HepG2 (cell line): ENCODE data around the gene SLC39A1. TPM values are rescaled to one million over a fixed set of nuclear protein-coding genes. Genes with fewer than 3 reads are reported as not detected.

ENCODE experiments used
- HOXA3 ChIP-seq: sonication (generic); formaldehyde crosslinking; IDR thresholded peaks from 2 replicates; pipeline ENCODE4 v1.5.0; 2020; ENCODE audit warnings: missing genetic modification reagents
- KDM2A ChIP-seq: sonication (generic); formaldehyde crosslinking; IDR thresholded peaks from 2 replicates; pipeline ENCODE4 v1.4.0; 2020; ENCODE audit warnings: low read depth, missing genetic modification reagents, borderline replicate concordance
- KDM5A ChIP-seq: fragments of 200-600 bp; sonication (generic); IDR thresholded peaks from 2 replicates; pipeline ENCODE4 v1.7.0; 2018; ENCODE audit warnings: antibody characterized with exemption, mild to moderate bottlenecking, low read length, borderline replicate concordance
- NONO ChIP-seq, 2 experiments: fragments of 450-650 bp in 1 of 2; sonication (generic) in 1 of 2; formaldehyde crosslinking in 1 of 2; IDR thresholded peaks in 1 of 2; conservative IDR thresholded peaks in 1 of 2; 2 replicates each; pipeline versions ENCODE4 v1.6.1 to v1.8.0; 2017 to 2022; ENCODE audit warnings: mild to moderate bottlenecking in 1 of 2, missing genetic modification reagents in 1 of 2, moderate library complexity in 1 of 2
- PHF8 ChIP-seq: sonication (generic); formaldehyde crosslinking; IDR thresholded peaks from 2 replicates; pipeline ENCODE4 v1.5.0; 2020; ENCODE audit warnings: missing genetic modification reagents
- SPEN ChIP-seq: sonication (generic); formaldehyde crosslinking; IDR thresholded peaks from 2 replicates; pipeline ENCODE4 v1.5.1; 2020; ENCODE audit warnings: low read depth, mild to moderate bottlenecking, missing genetic modification reagents
- ZNF552 ChIP-seq: sonication (generic); formaldehyde crosslinking; IDR thresholded peaks from 2 replicates; pipeline ENCODE4 v1.9.0; 2022; ENCODE audit warnings: missing genetic modification reagents, mild to moderate bottlenecking, borderline replicate concordance
- polyA plus RNA-seq, 8 experiments: library from polyadenylated mRNA; depleted of rRNA in 3 of 8; stranded (reverse) in 7 of 8; unstranded in 1 of 8; fragments of >200 nt; fragmentation: Illumina TruSeq in 4 of 8; extraction: Trizol in 4 of 8; gene quantifications; 2 replicates each; pipeline versions ENCODE4 v1.2.1 to v1.2.3, GENCODE V29; 2011 to 2016; ENCODE audit warnings: low read depth in 4 of 8, missing spikeins in 1 of 8, mixed read lengths in 1 of 8; ENCODE audit not compliant: insufficient read depth in 1 of 8
- total RNA-seq, 5 experiments: library from RNA; depleted of rRNA; stranded (reverse); fragments of >200 nt; fragmentation: Illumina TruSeq; extraction: Trizol; gene quantifications; 2 replicates each; pipeline ENCODE4 v1.2.3, GENCODE V29; 2016; ENCODE audit warnings: low read depth in 1 of 5
- TF ChIP-seq, protein P1 (sequence below): sonication (generic); formaldehyde crosslinking; IDR thresholded peaks from 2 replicates; pipeline ENCODE4 v1.4.0; 2020; ENCODE audit warnings: missing genetic modification reagents
- TF ChIP-seq, protein P2 (sequence below): sonication (generic); formaldehyde crosslinking; IDR thresholded peaks from 2 replicates; pipeline ENCODE4 v1.8.0; 2023; ENCODE audit warnings: mild to moderate bottlenecking, missing genetic modification reagents
- TF ChIP-seq, protein P3 (sequence below): sonication (generic); formaldehyde crosslinking; IDR thresholded peaks from 2 replicates; pipeline ENCODE4 v1.8.0; 2022; ENCODE audit warnings: missing genetic modification reagents, mild to moderate bottlenecking, moderate library complexity, borderline replicate concordance
- TF ChIP-seq, protein P4 (sequence below): conservative IDR thresholded peaks from 2 replicates; pipeline ENCODE4 v1.6.1; 2018; ENCODE audit warnings: missing genetic modification reagents
- TF ChIP-seq, protein P5 (sequence below): sonication (generic); formaldehyde crosslinking; IDR thresholded peaks from 2 replicates; pipeline ENCODE4 v1.4.0; 2020; ENCODE audit warnings: missing genetic modification reagents

Gene SLC39A1
- total and polyA plus RNA-seq, 2 of the 13 experiments (the other 11 are each of a cell fraction or from before 2014, with no cell fraction given) = 71.2 to 78.4 TPM

DNA sequence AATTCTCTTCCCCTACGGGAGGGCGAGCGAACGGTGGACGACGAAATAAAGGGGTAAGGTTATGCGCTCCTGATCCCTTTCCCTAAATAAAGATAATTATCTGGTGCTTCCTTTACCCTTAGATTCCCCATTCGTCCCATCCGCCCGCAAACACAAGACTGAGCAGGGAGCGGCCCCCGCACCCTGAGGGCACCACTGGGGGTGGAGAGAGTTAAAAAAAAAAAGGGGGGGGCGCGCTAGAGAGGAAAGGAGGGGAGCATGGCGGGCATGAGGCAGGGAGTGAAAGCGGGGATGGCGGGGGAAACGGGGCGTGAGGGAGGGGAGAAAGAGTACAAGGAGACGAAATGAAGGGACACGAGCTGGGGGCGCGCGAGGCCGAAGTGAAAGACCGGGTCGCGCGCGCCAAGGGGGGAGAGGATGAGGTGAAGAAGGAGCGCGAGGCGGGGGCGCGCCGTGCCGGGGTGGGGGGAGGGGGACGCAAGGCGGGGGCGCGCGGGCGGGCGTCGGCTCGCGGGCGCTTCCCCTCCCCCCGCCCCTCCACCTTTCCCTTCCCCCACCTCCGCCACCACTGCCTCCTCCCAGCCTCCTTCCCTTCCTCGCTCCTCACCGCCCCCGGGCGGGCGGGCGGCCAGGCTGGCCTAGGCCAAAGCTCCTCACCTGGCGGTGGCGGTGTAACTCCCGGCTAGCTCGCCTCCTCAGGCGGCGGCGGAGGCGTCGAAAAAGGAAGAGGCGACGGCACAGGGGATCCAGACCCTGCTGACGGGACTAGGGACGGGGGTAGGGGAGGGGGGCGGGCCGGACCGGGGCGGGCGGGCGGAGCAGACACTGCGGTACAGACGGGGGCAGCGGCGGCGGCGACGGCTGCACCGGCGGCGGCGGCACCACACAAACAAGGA, 41.0 kb downstream of the SLC39A1 start (continued):
- TF ChIP-seq, protein P1, sequence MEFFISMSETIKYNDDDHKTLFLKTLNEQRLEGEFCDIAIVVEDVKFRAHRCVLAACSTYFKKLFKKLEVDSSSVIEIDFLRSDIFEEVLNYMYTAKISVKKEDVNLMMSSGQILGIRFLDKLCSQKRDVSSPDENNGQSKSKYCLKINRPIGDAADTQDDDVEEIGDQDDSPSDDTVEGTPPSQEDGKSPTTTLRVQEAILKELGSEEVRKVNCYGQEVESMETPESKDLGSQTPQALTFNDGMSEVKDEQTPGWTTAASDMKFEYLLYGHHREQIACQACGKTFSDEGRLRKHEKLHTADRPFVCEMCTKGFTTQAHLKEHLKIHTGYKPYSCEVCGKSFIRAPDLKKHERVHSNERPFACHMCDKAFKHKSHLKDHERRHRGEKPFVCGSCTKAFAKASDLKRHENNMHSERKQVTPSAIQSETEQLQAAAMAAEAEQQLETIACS = peak; percentile 65
- TF ChIP-seq SPEN (no peak), HOXA3 (CRISPR knock-in tag) (0 out of 2 replicates have a peak, but pooled peaks have one; percentile 14), NONO (IDR thresholded peaks at IDR 0.05) (no peak), NONO (CRISPR knock-in tag; conservative IDR thresholded peaks at IDR 0.05) (0 out of 2 replicates have a peak, but pooled peaks have one; percentile 24), KDM5A (peak; percentile 71; the same call in 1 of the 2 replicates), KDM2A (CRISPR knock-in tag) (peak; percentile 32; the same call in 1 of the 2 replicates), PHF8 (CRISPR knock-in tag) (peak; percentile 60; the same call in 1 of the 2 replicates), ZNF552 (CRISPR knock-in tag) (no peak)
- TF ChIP-seq, protein P2, sequence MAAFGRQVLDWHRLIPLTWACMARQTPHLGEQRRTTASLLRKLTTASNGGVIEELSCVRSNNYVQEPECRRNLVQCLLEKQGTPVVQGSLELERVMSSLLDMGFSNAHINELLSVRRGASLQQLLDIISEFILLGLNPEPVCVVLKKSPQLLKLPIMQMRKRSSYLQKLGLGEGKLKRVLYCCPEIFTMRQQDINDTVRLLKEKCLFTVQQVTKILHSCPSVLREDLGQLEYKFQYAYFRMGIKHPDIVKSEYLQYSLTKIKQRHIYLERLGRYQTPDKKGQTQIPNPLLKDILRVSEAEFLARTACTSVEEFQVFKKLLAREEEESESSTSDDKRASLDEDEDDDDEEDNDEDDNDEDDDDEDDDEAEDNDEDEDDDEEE (CRISPR knock-in tag) = no peak
- TF ChIP-seq, protein P3, sequence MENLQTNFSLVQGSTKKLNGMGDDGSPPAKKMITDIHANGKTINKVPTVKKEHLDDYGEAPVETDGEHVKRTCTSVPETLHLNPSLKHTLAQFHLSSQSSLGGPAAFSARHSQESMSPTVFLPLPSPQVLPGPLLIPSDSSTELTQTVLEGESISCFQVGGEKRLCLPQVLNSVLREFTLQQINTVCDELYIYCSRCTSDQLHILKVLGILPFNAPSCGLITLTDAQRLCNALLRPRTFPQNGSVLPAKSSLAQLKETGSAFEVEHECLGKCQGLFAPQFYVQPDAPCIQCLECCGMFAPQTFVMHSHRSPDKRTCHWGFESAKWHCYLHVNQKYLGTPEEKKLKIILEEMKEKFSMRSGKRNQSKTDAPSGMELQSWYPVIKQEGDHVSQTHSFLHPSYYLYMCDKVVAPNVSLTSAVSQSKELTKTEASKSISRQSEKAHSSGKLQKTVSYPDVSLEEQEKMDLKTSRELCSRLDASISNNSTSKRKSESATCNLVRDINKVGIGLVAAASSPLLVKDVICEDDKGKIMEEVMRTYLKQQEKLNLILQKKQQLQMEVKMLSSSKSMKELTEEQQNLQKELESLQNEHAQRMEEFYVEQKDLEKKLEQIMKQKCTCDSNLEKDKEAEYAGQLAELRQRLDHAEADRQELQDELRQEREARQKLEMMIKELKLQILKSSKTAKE (CRISPR knock-in tag) = no peak
- TF ChIP-seq, protein P4, sequence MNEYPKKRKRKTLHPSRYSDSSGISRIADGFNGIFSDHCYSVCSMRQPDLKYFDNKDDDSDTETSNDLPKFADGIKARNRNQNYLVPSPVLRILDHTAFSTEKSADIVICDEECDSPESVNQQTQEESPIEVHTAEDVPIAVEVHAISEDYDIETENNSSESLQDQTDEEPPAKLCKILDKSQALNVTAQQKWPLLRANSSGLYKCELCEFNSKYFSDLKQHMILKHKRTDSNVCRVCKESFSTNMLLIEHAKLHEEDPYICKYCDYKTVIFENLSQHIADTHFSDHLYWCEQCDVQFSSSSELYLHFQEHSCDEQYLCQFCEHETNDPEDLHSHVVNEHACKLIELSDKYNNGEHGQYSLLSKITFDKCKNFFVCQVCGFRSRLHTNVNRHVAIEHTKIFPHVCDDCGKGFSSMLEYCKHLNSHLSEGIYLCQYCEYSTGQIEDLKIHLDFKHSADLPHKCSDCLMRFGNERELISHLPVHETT (CRISPR knock-in tag) = 0 out of 2 replicates have a peak, but pooled peaks have one; percentile 24
- TF ChIP-seq, protein P5, sequence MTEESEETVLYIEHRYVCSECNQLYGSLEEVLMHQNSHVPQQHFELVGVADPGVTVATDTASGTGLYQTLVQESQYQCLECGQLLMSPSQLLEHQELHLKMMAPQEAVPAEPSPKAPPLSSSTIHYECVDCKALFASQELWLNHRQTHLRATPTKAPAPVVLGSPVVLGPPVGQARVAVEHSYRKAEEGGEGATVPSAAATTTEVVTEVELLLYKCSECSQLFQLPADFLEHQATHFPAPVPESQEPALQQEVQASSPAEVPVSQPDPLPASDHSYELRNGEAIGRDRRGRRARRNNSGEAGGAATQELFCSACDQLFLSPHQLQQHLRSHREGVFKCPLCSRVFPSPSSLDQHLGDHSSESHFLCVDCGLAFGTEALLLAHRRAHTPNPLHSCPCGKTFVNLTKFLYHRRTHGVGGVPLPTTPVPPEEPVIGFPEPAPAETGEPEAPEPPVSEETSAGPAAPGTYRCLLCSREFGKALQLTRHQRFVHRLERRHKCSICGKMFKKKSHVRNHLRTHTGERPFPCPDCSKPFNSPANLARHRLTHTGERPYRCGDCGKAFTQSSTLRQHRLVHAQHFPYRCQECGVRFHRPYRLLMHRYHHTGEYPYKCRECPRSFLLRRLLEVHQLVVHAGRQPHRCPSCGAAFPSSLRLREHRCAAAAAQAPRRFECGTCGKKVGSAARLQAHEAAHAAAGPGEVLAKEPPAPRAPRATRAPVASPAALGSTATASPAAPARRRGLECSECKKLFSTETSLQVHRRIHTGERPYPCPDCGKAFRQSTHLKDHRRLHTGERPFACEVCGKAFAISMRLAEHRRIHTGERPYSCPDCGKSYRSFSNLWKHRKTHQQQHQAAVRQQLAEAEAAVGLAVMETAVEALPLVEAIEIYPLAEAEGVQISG (CRISPR knock-in tag) = peak; percentile 60; the same call in 1 of the 2 replicates
